ENCODE measurements around the gene TMEM184A.

TMEM184A gene

DNA sequence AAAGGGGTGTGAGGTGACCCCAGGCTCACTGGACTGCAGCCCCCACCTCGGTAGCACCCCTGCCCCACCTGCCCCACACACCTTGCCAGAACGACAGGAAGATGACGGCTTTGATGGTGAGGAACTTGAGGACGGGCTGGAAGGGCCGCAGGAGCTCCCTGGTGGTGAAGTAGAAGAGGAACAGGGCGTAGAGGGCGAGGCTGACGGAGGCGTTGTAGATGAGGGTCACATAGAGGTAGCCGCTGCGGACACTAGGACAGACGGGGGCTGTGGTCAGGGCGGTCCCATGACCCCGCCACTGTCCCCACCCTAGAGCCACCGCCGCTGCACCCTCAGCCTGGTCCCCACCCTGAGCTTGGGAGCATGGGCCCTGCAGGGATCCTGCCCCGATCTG is 7.6 kb downstream of the TMEM184A start:
- TF ChIP-seq, protein P1, sequence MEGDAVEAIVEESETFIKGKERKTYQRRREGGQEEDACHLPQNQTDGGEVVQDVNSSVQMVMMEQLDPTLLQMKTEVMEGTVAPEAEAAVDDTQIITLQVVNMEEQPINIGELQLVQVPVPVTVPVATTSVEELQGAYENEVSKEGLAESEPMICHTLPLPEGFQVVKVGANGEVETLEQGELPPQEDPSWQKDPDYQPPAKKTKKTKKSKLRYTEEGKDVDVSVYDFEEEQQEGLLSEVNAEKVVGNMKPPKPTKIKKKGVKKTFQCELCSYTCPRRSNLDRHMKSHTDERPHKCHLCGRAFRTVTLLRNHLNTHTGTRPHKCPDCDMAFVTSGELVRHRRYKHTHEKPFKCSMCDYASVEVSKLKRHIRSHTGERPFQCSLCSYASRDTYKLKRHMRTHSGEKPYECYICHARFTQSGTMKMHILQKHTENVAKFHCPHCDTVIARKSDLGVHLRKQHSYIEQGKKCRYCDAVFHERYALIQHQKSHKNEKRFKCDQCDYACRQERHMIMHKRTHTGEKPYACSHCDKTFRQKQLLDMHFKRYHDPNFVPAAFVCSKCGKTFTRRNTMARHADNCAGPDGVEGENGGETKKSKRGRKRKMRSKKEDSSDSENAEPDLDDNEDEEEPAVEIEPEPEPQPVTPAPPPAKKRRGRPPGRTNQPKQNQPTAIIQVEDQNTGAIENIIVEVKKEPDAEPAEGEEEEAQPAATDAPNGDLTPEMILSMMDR (IDR thresholded peaks at IDR 0.05; ENCODE audit: low read depth, low read length), result no peak
- H3K4me3 ChIP-seq (ENCODE audit: low read depth, low read length), result no peak overlapping the region
- in situ Hi-C loops (cut with HindIII; ENCODE audit: low sequenced_read_pairs), result no loop called here
- DNase-seq (ENCODE audit: low read depth, low spot score), result no peak

GRCh38 chr7:1547777-1548437 is 8.1 kb downstream of the TMEM184A start:
- no peak for DNase-seq (ENCODE audit: low read depth, low spot score)
- in situ Hi-C loops (cut with HindIII; ENCODE audit: low sequenced_read_pairs), result no loop called here
- no peak overlapping the region for H3K4me3 ChIP-seq (ENCODE audit: low read depth, low read length)
- TF ChIP-seq, protein P1 (IDR thresholded peaks at IDR 0.05; ENCODE audit: low read depth, low read length), result no peak

GRCh38 chr7:1546909-1547776 is 8.9 kb downstream of the TMEM184A start:
- in situ Hi-C loops (cut with HindIII; ENCODE audit: low sequenced_read_pairs), result no loop called here
- no peak for DNase-seq (ENCODE audit: low read depth, low spot score)
- TF ChIP-seq, protein P1 (IDR thresholded peaks at IDR 0.05; ENCODE audit: low read depth, low read length), result no peak
- H3K4me3 ChIP-seq (ENCODE audit: low read depth, low read length), result no peak overlapping the region

GRCh38 chr7:1546274-1546908 is 9.6 kb downstream of the TMEM184A start:
- TF ChIP-seq, protein P1 (IDR thresholded peaks at IDR 0.05; ENCODE audit: low read depth, low read length), result no peak
- in situ Hi-C loops (cut with HindIII; ENCODE audit: low sequenced_read_pairs), result no loop called here
- DNase-seq (ENCODE audit: low read depth, low spot score), result no peak
- no peak overlapping the region for H3K4me3 ChIP-seq (ENCODE audit: low read depth, low read length)

DNA sequence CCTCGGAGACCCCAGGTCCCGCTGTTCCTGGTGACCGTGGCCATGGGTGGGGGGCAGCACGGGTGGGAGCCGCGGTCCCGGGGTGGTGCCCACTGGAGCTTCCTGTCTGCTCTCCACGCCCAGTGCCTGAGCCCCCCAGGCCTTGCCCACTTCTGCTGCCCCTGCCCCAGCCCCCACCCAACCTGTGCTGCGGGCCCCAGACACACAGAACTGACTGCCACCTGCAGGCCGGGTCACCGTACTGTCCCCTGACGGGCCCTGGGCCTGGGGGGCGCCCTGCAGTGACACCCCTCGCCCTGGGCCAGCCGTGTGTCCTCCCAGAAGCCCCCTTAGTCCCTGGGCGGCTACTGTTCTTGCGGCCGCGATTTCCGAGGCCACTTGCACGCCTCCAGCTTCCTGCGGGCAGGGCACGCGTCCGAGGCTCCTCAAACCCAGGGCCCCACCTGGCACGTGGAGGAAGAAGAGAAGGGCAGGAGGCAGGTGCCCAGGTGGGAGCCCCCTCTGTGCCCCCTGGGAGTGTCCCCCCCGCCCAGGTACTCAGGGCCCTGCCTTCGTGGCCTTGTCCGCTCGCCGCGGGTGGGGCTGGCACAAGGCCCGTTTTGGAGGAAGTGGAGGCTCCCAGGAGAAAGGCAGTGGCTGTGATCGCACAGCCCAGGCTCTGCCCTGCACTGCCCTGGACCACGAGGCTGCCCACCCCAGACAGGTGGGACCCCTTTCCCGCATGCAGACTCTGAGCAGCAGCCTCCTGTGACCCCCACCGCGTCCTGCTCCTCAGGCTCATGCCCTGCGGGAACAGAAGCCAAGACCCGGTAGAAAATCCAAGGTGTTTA is 10.4 kb downstream of the TMEM184A start:
- no peak overlapping the region for H3K4me3 ChIP-seq (ENCODE audit: low read depth, low read length)
- no peak for DNase-seq (ENCODE audit: low read depth, low spot score)
- in situ Hi-C loops (cut with HindIII; ENCODE audit: low sequenced_read_pairs), result no loop called here
- TF ChIP-seq, protein P1 (IDR thresholded peaks at IDR 0.05; ENCODE audit: low read depth, low read length), result no peak

GRCh38 chr7:1544896-1545416 is 11.0 kb downstream of the TMEM184A start:
- DNase-seq (ENCODE audit: low read depth, low spot score), result no peak
- no peak overlapping the region for H3K4me3 ChIP-seq (ENCODE audit: low read depth, low read length)
- TF ChIP-seq, protein P1 (IDR thresholded peaks at IDR 0.05; ENCODE audit: low read depth, low read length), result no peak
- in situ Hi-C loops (cut with HindIII; ENCODE audit: low sequenced_read_pairs), result no loop called here
